Fibroblast of the aortic adventitia (primary cell): ENCODE measurements around the gene MAGIX. TPM values are rescaled to one million over a fixed set of nuclear protein-coding genes. Genes with fewer than 3 reads are reported as not detected.

Experiments
- DNase-seq: peaks from one replicate; pipeline ENCODE4 v3.0.0-alpha.2; 2010; ENCODE audit warnings: low read depth
- H3K4me3 ChIP-seq: 2 replicates; pipeline ENCODE4 v1.5.1; 2011; ENCODE audit warnings: low read depth, mild to moderate bottlenecking, control low read depth, low read length, moderate library complexity
- total RNA-seq: library from RNA; depleted of rRNA; stranded (reverse); fragments of >200 nt; gene quantifications from 2 replicates; pipeline ENCODE4 v1.2.3, GENCODE V29; 2012; ENCODE audit warnings: low replicate concordance
- TF ChIP-seq, protein P1 (sequence below): IDR thresholded peaks from 2 replicates; pipeline ENCODE4 v1.5.1; 2011; ENCODE audit warnings: mild to moderate bottlenecking, low read length, control low read depth, inconsistent platforms; ENCODE audit not compliant: insufficient read depth

MAGIX gene
- total RNA-seq, 1 donor: 1.7 TPM

DNA sequence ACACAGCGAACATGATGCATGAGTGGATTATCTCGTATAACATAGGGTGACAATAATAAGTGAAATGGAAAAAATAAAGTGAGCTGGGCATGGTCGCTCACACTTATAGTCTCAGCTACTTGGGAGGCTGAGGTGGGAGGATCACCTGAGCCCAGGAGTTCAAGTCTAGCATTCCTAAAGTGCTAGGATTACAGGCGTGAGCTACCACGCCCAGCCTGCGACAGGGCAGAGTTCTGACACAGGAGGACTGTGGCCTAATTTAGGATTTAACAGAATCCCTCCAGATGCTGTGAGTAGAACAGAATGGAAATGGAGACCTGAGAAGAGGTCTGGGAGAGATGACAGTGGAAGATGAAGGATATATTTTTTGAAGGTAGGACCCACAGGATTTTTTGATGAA is 27.0 kb downstream of the MAGIX start:
- H3K4me3 ChIP-seq: peak overlapping the region; percentile 6
- TF ChIP-seq, protein P1, sequence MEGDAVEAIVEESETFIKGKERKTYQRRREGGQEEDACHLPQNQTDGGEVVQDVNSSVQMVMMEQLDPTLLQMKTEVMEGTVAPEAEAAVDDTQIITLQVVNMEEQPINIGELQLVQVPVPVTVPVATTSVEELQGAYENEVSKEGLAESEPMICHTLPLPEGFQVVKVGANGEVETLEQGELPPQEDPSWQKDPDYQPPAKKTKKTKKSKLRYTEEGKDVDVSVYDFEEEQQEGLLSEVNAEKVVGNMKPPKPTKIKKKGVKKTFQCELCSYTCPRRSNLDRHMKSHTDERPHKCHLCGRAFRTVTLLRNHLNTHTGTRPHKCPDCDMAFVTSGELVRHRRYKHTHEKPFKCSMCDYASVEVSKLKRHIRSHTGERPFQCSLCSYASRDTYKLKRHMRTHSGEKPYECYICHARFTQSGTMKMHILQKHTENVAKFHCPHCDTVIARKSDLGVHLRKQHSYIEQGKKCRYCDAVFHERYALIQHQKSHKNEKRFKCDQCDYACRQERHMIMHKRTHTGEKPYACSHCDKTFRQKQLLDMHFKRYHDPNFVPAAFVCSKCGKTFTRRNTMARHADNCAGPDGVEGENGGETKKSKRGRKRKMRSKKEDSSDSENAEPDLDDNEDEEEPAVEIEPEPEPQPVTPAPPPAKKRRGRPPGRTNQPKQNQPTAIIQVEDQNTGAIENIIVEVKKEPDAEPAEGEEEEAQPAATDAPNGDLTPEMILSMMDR: no peak

DNA sequence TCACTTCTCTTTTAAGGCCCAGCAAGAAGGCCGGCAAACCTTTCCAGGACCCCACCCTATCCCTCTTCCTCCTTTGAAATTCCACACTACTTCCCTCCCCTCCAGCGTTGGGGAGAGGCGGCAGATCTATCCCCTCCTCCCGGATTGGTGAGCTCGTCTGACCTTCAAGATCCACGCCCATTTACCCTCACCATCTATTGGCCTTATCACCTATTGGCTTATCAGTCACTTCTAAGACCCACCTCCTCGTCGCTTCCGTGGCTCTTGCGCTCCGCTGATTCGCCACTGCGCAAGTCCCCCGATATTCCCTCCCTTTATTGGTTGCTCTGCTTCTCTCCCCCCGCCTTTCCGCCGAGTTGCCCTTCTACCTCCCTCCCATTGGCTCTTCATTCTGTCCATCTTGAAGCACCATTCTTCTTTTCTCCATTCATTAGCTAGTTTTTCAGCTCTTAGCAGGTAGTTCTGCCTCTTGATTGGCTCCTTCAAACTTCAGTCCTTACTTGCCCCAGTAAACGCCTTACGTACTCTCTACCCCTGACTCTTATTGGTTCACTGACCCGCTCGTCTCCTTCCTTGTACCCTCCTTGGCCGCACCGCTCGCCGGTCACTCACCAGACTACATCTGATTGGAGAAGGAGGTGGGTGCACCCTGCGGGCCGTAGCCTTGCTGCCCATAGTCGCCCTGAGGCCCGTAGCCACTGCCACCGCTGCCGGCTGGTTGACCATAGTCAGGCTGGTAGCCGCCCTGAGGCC is 28.4 kb downstream of the MAGIX start:
- TF ChIP-seq, protein P1: no peak
- H3K4me3 ChIP-seq: peak overlapping the region; percentile 74
- peak; percentile 99 for DNase-seq

More for the DNA sequence above, 27.0 kb downstream of the MAGIX start:
- DNase-seq: no peak

DNA sequence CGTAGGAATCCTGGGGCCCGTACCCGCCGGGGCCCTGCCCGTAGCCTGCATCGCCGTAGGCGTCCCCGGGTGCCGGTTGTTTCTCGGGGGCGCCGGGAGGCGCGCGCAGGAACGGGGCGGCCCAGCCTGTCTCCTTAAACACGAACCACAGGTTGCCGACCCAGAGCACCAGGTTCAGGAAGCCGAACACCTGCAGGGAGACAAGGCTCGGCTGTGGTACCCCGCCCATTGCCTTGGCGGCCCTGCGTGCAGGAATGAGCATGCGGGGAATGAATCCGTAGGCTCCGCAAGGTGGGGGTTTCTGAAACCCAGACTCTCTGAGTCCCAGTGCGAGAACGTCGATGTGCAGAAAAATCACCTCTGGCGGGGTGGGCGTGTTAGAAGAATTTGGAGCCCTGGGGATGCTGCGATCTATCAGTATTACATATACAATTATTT is 29.0 kb downstream of the MAGIX start:
- TF ChIP-seq, protein P1: no peak
- H3K4me3 ChIP-seq: peak overlapping the region; percentile 74
- DNase-seq: no peak

DNA sequence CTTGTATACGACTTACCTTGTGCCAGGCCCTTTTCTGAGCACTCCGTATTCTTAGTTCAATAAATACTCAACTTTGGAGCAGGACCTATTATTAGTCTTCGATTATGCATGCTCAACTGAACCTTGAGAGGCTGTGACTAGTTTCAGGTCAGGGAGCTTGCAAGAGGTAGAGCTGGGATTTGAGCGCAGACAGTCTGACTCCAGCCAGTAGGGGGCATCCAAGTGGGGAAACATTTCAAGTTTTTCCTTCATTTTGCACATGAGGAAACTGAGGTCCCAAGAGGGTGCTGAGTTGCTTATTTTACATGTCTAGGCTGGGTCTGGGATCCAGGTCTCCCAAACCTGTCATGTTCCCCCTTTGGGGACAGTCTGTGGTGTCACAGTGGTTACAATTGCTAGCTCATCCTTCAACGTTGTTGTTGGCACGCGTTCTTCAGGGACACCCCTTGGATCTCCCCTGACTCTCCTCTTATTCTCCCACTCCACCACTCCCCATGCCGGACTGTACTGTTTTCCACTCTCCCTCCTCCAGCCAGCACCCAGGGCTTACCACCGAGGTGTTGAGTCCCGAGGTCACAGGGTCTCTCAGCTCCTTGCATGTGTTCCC is 30.3 kb downstream of the MAGIX start:
- no peak overlapping the region for H3K4me3 ChIP-seq
- peak; percentile 43 for DNase-seq
- TF ChIP-seq, protein P1: peak; percentile 67

DNA sequence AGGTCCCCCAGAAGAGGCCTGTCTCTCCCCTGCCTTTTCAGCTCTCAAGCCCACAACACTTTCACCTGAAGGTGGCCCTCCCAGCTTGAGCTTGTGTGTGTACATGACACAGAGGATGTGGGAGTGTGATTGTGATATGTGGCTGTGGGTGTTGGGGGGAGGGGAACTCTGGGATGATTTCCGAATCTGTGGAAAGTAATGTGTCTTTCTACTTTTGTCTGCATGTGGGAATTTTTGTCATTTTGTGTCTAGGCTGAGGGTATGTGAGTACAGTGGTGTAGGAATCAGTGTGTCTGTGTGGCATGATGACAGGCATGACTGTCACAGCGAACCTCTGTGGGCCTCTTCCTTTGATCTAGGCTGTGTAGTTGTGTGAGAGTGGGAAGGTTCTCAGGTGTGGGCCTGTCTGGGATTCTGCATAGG is 31.0 kb downstream of the MAGIX start:
- TF ChIP-seq, protein P1: no peak
- DNase-seq: no peak
- no peak overlapping the region for H3K4me3 ChIP-seq

DNA sequence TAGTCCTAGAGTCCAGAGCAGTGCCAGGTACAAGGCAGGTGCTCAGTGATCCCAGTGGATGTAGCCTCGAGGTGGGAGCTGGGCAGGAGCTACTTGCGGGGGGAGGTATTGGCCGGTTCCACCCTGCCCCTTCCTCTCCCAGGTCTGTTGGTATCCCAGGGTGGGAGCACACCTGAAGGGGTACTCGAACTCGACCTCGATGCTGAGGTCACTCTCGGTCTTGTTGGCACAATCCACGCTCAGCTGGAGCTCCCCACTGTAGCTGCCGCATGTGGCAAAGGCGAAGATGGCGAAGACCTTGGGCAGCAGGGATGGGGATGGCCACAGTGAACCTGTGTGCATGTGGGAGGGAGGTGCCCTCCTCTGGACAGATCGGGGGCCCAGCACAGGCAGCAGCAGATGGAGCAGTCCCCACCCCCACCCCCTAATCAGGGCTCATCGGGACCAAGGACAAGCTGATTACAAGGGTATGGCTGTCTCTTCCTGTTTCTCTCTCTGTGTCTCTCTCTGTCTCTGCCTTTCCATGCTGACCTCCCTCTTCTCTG is 35.1 kb downstream of the MAGIX start:
- no peak overlapping the region for H3K4me3 ChIP-seq
- no peak for DNase-seq
- TF ChIP-seq, protein P1: no peak
